Measurements from ENCODE around the gene LINC00237. TPM values are rescaled to one million over a fixed set of nuclear protein-coding genes. Genes with fewer than 3 reads are reported as not detected.

LINC00237 gene
- total and polyA plus RNA-seq, 9 of the 15 experiments (the other 6 are each of a cell fraction or from before 2014, with no cell fraction given): not detected

- Histone ChIP-seq H3K27ac (ENCODE audit: extremely low read depth, low read depth, low read length) (no peak overlapping the region), H3K27me3 (ENCODE audit: control insufficient read depth in 2 of 2, insufficient read depth in 2 of 2, low read length in 2 of 2) (no peaks in the 10 kb centered on the region), H3K36me3 (ENCODE audit: control insufficient read depth, insufficient read depth, low read length) (no peaks in the 10 kb centered on the region; the same call in 2 of the 3 replicates), H3K4me3 (no peak overlapping the region), H3K9ac (ENCODE audit: insufficient read depth in 1 of 2, low read depth in 2 of 2, low read length in 2 of 2) (no peak overlapping the region), H3K79me2 (ENCODE audit: control insufficient read depth, insufficient read depth, low read length) (no peaks in the 10 kb centered on the region), H3K9me1 (ENCODE audit: control insufficient read depth, insufficient read depth, low read length) (no peaks in the 10 kb centered on the region), H3K4me2 (ENCODE audit: insufficient read depth, low read length) (no peak overlapping the region), H4K20me1 (replicated peaks; ENCODE audit: control insufficient read depth, insufficient read depth, low read length) (no peaks in the 10 kb centered on the region), H3K9me3 (replicated peaks; ENCODE audit: control insufficient read depth, insufficient read depth, low read depth, low read length) (no peaks in the 10 kb centered on the region), H3K4me1 (replicated peaks in 1 of 2; ENCODE audit: control insufficient read depth in 2 of 2, insufficient read depth in 2 of 2, low read length in 2 of 2) (peaks cover 0 to 5% of the 10 kb centered on the region in 2 experiments; a peak in 3 of 5 replicates), H2AFZ (ENCODE audit: low read depth, low read length) (no peak overlapping the region)
- FAIRE-seq (no peak), DNase-seq (ENCODE audit: extremely low read depth in 1 of 4, low spot score in 3 of 4) (no peak), ATAC-seq (no peak)
- BruUV-seq (replicated peaks): no TSS peak
- TF ChIP-seq ZNF830 (CRISPR knock-in tag; IDR thresholded peaks at IDR 0.05) (no peak), MLLT1 (IDR thresholded peaks at IDR 0.05) (no peak), ZEB2 (IDR thresholded peaks at IDR 0.05) (no peak), SREBF2 (CRISPR knock-in tag; IDR thresholded peaks at IDR 0.05) (no peak), RAD51 (IDR thresholded peaks at IDR 0.05; ENCODE audit: borderline replicate concordance, low read depth) (no peak), KLF13 (tag; IDR thresholded peaks at IDR 0.05; ENCODE audit: borderline replicate concordance, low read depth) (no peak), KHSRP (IDR thresholded peaks at IDR 0.05) (no peak), TEAD4 (IDR thresholded peaks at IDR 0.05; ENCODE audit: low read length) (no peak), TEAD4 (CRISPR knock-in tag; IDR thresholded peaks at IDR 0.05; ENCODE audit: borderline replicate concordance) (no peak), MBD1 (CRISPR knock-in tag; IDR thresholded peaks at IDR 0.05) (no peak)
- intact Hi-C loops (cut with micrococcal nuclease): no loop called here
- ChIA-PET CTCF (ENCODE audit: low intra/inter-chr PET ratio) (no interaction called here), POLR2A (no interaction called here)
- in situ Hi-C loops (cut with MboI): no loop called here
- 86% methylated on average over 8 of the region's 9 CpGs for WGBS (ENCODE audit: insufficient coverage, low coverage, missing lambda C conversion rate)
These were observed 43.2 kb upstream of the LINC00237 start for GRCh38 chr20:21149344-21149743.
